Mesothelial cell of epicardium (in vitro differentiated cells): Measurements from ENCODE around the gene SLC24A3. TPM values are rescaled to one million over a fixed set of nuclear protein-coding genes. Genes with fewer than 3 reads are reported as not detected.

ENCODE experiments used
- DNase-seq, 2 experiments: peaks; one replicate each; pipeline ENCODE4 v3.0.0; 2021; ENCODE audit warnings: low spot score in 2 of 2; ENCODE audit not compliant: unreplicated experiment in 2 of 2
- H3K27ac Mint-ChIP-seq: 2 replicates; pipeline ENCODE4 v1.8.0; 2021; ENCODE audit warnings: mixed read lengths
- H3K27me3 Mint-ChIP-seq: 2 replicates; pipeline ENCODE4 v1.8.0; 2021; ENCODE audit warnings: low read depth, mixed read lengths
- H3K36me3 Mint-ChIP-seq: 2 replicates; pipeline ENCODE4 v1.8.0; 2021; ENCODE audit warnings: mixed read lengths
- H3K4me1 Mint-ChIP-seq: 2 replicates; pipeline ENCODE4 v1.8.0; 2021; ENCODE audit warnings: mixed read lengths
- H3K4me3 Mint-ChIP-seq: 2 replicates; pipeline ENCODE4 v1.8.0; 2021; ENCODE audit warnings: mild to moderate bottlenecking, moderate library complexity, mixed read lengths
- H3K9me3 Mint-ChIP-seq: 2 replicates; pipeline ENCODE4 v1.8.0; 2021; ENCODE audit warnings: mixed read lengths
- total RNA-seq: library from RNA; stranded (reverse); gene quantifications from 3 replicates; pipeline ENCODE4 v1.2.1, GENCODE V29; 2021
- TF ChIP-seq, protein P1 (sequence below): fragments of 200-600 bp; sonication (generic); IDR thresholded peaks from one replicate; pipeline ENCODE4 v1.5.0; 2021; ENCODE audit warnings: antibody characterized with exemption; ENCODE audit not compliant: unreplicated experiment

Gene SLC24A3
- total RNA-seq, 1 donor from 2014 or later: 3.2 TPM

- Mint-ChIP-seq H3K4me3 (no peak overlapping the region), H3K27ac (no peak overlapping the region), H3K27me3 (no peaks in the 10 kb centered on the region), H3K4me1 (peaks cover 17% of the 10 kb centered on the region), H3K36me3 (no peaks in the 10 kb centered on the region), H3K9me3 (no peaks in the 10 kb centered on the region)
- no peak for DNase-seq
- TF ChIP-seq, protein P1, sequence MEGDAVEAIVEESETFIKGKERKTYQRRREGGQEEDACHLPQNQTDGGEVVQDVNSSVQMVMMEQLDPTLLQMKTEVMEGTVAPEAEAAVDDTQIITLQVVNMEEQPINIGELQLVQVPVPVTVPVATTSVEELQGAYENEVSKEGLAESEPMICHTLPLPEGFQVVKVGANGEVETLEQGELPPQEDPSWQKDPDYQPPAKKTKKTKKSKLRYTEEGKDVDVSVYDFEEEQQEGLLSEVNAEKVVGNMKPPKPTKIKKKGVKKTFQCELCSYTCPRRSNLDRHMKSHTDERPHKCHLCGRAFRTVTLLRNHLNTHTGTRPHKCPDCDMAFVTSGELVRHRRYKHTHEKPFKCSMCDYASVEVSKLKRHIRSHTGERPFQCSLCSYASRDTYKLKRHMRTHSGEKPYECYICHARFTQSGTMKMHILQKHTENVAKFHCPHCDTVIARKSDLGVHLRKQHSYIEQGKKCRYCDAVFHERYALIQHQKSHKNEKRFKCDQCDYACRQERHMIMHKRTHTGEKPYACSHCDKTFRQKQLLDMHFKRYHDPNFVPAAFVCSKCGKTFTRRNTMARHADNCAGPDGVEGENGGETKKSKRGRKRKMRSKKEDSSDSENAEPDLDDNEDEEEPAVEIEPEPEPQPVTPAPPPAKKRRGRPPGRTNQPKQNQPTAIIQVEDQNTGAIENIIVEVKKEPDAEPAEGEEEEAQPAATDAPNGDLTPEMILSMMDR: no peak
These were observed 44.6 kb downstream of the SLC24A3 start for GRCh38 chr20:19256906-19257595.

- H3K36me3 Mint-ChIP-seq: no peaks in the 10 kb centered on the region
- peaks cover 9% of the 10 kb centered on the region for H3K4me1 Mint-ChIP-seq
- no peak overlapping the region for H3K27ac Mint-ChIP-seq
- no peaks in the 10 kb centered on the region for H3K9me3 Mint-ChIP-seq
- no peak for DNase-seq
- H3K27me3 Mint-ChIP-seq: no peaks in the 10 kb centered on the region
- H3K4me3 Mint-ChIP-seq: no peak overlapping the region
- TF ChIP-seq, protein P1: no peak
These were observed 45.4 kb downstream of the SLC24A3 start for GRCh38 chr20:19257865-19258264.

GRCh38 chr20:19259141-19259591 lies 46.7 kb downstream of the SLC24A3 start:
- H3K27ac Mint-ChIP-seq: no peak overlapping the region
- no peaks in the 10 kb centered on the region for H3K27me3 Mint-ChIP-seq
- no peak overlapping the region for H3K4me3 Mint-ChIP-seq
- DNase-seq: no peak
- H3K9me3 Mint-ChIP-seq: no peaks in the 10 kb centered on the region
- TF ChIP-seq, protein P1: no peak
- H3K36me3 Mint-ChIP-seq: no peaks in the 10 kb centered on the region
- H3K4me1 Mint-ChIP-seq: peaks cover 9% of the 10 kb centered on the region

DNA sequence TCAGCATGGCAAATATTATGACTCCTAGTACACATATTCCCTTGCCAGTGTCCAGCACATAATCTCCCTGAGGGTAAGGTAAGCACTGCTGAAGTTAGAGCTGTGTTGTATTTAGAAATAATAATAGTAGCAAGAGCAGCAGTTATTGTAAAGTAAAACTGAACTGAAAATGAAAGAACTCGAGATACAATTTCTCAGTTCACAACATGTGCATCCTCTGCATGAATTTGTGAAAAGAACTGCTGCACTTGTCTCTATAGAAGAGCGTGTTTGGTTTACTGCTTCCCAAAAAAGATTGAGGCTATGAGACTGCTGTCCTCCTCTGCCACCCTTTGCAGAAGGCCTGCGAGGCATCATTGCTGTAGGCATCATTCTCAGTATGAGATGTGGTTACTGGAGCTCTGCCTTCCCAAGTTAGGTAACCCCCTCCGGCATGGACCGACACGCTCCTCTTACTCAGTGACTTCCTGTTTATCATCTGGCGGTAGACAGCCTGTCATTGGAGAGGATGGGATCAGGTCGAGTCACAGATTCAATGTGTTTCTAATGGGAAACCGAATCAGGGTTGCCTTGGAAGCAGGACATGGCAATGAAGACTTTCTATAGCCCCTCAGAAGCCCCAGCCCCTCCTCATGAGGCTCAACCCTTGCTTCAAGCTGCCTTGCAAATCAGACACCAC lies 48.1 kb downstream of the SLC24A3 start:
- Mint-ChIP-seq H3K4me1 (peaks cover 6% of the 10 kb centered on the region), H3K36me3 (no peaks in the 10 kb centered on the region), H3K27me3 (peaks cover 3% of the 10 kb centered on the region), H3K9me3 (no peaks in the 10 kb centered on the region), H3K27ac (no peak overlapping the region), H3K4me3 (no peak overlapping the region)
- TF ChIP-seq, protein P1: no peak
- no peak for DNase-seq

DNA sequence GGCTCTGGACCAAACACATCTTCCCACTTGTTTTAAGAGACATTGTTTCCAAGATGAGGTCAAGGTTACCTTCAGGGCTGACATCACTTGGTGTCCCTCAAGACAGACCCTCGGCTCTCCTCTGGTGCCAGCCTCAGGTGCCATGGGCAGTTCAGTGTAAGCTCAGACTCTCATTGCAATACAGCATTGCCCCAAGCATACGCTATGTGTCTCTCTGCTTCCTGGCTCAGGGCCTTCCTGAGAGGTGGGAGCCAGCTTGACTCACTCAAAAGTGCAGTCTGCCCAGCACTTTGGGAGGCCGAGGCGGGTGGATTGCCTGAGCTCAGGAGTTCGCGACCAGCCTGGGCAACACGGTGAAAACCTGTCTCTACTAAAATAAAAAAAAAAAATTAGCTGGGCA lies 51.7 kb downstream of the SLC24A3 start:
- no peak overlapping the region for H3K4me3 Mint-ChIP-seq
- H3K27me3 Mint-ChIP-seq: peaks cover 6% of the 10 kb centered on the region
- no peaks in the 10 kb centered on the region for H3K4me1 Mint-ChIP-seq
- H3K27ac Mint-ChIP-seq: no peak overlapping the region
- no peaks in the 10 kb centered on the region for H3K9me3 Mint-ChIP-seq
- H3K36me3 Mint-ChIP-seq: no peaks in the 10 kb centered on the region
- TF ChIP-seq, protein P1: no peak
- no peak for DNase-seq
